DND-41 (cell line): Measurements from ENCODE around the gene GNS.

Experiments used
- ATAC-seq: fragments of 200-7000 bp; cut with Tn5 transposase; 3 replicates; pipeline ENCODE4 v1.9.1; 2021; ENCODE audit warnings: low read depth; ENCODE audit not compliant: insufficient read depth
- DNase-seq: peaks from one replicate; pipeline ENCODE4 v3.0.0-alpha.2; 2020
- H2AFZ ChIP-seq: 2 replicates; pipeline ENCODE4 v1.6.0; 2012; ENCODE audit warnings: low read depth, low read length
- H3K27ac ChIP-seq: 2 replicates; pipeline ENCODE4 v1.5.1; 2012; ENCODE audit warnings: low read length, inconsistent platforms
- H3K27me3 ChIP-seq: fragments of 200-600 bp; sonication (generic); 2 replicates; pipeline ENCODE4 v1.6.0; 2012; ENCODE audit warnings: low read length, mild to moderate bottlenecking, inconsistent platforms; ENCODE audit not compliant: insufficient read depth, poor library complexity
- H3K36me3 ChIP-seq: 2 replicates; pipeline ENCODE4 v1.5.1; 2012; ENCODE audit warnings: low read length, inconsistent platforms; ENCODE audit not compliant: insufficient read depth
- H3K4me1 ChIP-seq: 2 replicates; pipeline ENCODE4 v1.5.1; 2012; ENCODE audit warnings: mild to moderate bottlenecking, low read length; ENCODE audit not compliant: insufficient read depth
- H3K4me2 ChIP-seq: 2 replicates; pipeline ENCODE4 v1.6.0; 2012; ENCODE audit warnings: mild to moderate bottlenecking, moderate library complexity, low read length, inconsistent platforms; ENCODE audit not compliant: insufficient read depth
- H3K4me3 ChIP-seq, 2 experiments: fragments of 200-600 bp in 1 of 2; shearing (Covaris generic) in 1 of 2; 2 replicates each; pipeline ENCODE4 v1.5.1; 2012 to 2016; ENCODE audit warnings: inconsistent platforms in 2 of 2, low read length in 2 of 2, mild to moderate bottlenecking in 2 of 2, low read depth in 1 of 2, moderate library complexity in 1 of 2
- H3K79me2 ChIP-seq: 2 replicates; pipeline ENCODE4 v1.6.0; 2012; ENCODE audit warnings: low read length, inconsistent platforms; ENCODE audit not compliant: insufficient read depth
- H3K9ac ChIP-seq: 2 replicates; pipeline ENCODE4 v1.6.0; 2012; ENCODE audit warnings: low read depth, mild to moderate bottlenecking, inconsistent platforms, low read length, moderate library complexity
- H3K9me3 ChIP-seq: 2 replicates; pipeline ENCODE4 v1.5.1; 2012; ENCODE audit warnings: low read length, moderate library complexity, mild to moderate bottlenecking, inconsistent platforms; ENCODE audit not compliant: insufficient read depth, severe bottlenecking
- H4K20me1 ChIP-seq: 2 replicates; pipeline ENCODE4 v1.6.0; 2012; ENCODE audit warnings: low read length; ENCODE audit not compliant: insufficient read depth
- EZH2 ChIP-seq: IDR thresholded peaks from 3 replicates; pipeline ENCODE4 v1.6.1; 2012; ENCODE audit warnings: borderline replicate concordance, low read depth, mild to moderate bottlenecking, moderate library complexity, low read length, inconsistent platforms; ENCODE audit not compliant: severe bottlenecking
- TF ChIP-seq, protein P1 (sequence below): IDR thresholded peaks from 2 replicates; pipeline ENCODE4 v1.5.1; 2012; ENCODE audit warnings: borderline replicate concordance, low read length, moderate library complexity, mild to moderate bottlenecking; ENCODE audit not compliant: poor library complexity, severe bottlenecking; ENCODE audit errors: extremely low read depth

The GNS gene

DNA sequence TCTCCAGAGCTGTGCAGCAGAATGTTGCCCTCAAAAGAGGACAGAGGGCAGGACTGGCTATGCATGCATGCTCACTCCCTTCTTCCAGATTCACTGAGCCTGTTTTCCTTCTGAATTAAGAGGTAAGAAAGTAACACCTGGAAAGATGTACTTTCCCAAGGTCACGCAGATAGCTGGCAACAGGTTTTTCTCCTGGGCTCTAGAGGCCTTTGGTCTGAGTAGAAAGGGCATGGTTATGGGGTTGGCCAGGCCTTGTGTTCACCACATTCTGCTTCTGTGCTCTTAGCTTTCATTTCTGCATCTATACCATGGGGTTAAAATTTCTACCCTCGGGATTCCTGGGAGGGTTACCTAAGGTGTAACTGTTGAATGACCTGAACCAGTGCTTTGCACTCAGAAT, 91.4 kb downstream of the GNS start:
- H3K9me3 ChIP-seq: no peaks in the 10 kb centered on the region
- peaks cover 15% of the 10 kb centered on the region; the same call in 1 of the 2 replicates for H4K20me1 ChIP-seq
- H3K9ac ChIP-seq: no peak overlapping the region
- H2AFZ ChIP-seq: no peak overlapping the region
- no peak overlapping the region for H3K4me2 ChIP-seq
- ATAC-seq: no peak
- H3K4me3 ChIP-seq: no peak overlapping the region
- H3K79me2 ChIP-seq: peaks cover 70% of the 10 kb centered on the region
- DNase-seq: no peak
- TF ChIP-seq, protein P1, sequence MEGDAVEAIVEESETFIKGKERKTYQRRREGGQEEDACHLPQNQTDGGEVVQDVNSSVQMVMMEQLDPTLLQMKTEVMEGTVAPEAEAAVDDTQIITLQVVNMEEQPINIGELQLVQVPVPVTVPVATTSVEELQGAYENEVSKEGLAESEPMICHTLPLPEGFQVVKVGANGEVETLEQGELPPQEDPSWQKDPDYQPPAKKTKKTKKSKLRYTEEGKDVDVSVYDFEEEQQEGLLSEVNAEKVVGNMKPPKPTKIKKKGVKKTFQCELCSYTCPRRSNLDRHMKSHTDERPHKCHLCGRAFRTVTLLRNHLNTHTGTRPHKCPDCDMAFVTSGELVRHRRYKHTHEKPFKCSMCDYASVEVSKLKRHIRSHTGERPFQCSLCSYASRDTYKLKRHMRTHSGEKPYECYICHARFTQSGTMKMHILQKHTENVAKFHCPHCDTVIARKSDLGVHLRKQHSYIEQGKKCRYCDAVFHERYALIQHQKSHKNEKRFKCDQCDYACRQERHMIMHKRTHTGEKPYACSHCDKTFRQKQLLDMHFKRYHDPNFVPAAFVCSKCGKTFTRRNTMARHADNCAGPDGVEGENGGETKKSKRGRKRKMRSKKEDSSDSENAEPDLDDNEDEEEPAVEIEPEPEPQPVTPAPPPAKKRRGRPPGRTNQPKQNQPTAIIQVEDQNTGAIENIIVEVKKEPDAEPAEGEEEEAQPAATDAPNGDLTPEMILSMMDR: no peak
- TF ChIP-seq EZH2: no peak
- H3K4me1 ChIP-seq: peaks cover 54% of the 10 kb centered on the region
- no peaks in the 10 kb centered on the region for H3K27me3 ChIP-seq
- H3K36me3 ChIP-seq: no peaks in the 10 kb centered on the region
- H3K27ac ChIP-seq: peak overlapping the region; percentile 50

GRCh38 chr12:64666054-64666914, 92.9 kb downstream of the GNS start:
- Histone ChIP-seq H3K4me3 (no peak overlapping the region), H2AFZ (no peak overlapping the region), H4K20me1 (peaks cover 19% of the 10 kb centered on the region; the same call in 1 of the 2 replicates), H3K36me3 (no peaks in the 10 kb centered on the region), H3K79me2 (peaks cover 71% of the 10 kb centered on the region), H3K9me3 (no peaks in the 10 kb centered on the region), H3K27ac (no peak overlapping the region), H3K27me3 (no peaks in the 10 kb centered on the region), H3K4me2 (no peak overlapping the region), H3K9ac (no peak overlapping the region), H3K4me1 (peaks cover 41% of the 10 kb centered on the region)
- no peak for ATAC-seq
- TF ChIP-seq, protein P1: no peak
- TF ChIP-seq EZH2: no peak
- DNase-seq: no peak

- Histone ChIP-seq H3K27me3 (no peaks in the 10 kb centered on the region), H3K4me1 (peaks cover 33% of the 10 kb centered on the region), H3K36me3 (no peaks in the 10 kb centered on the region), H3K9ac (no peak overlapping the region), H3K9me3 (no peaks in the 10 kb centered on the region), H3K4me2 (no peak overlapping the region), H3K27ac (no peak overlapping the region), H2AFZ (no peak overlapping the region), H3K79me2 (peaks cover 70% of the 10 kb centered on the region), H3K4me3 (no peak overlapping the region), H4K20me1 (peaks cover 14% of the 10 kb centered on the region; the same call in 1 of the 2 replicates)
- DNase-seq (no peak), ATAC-seq (no peak)
- no peak for TF ChIP-seq EZH2
- TF ChIP-seq, protein P1: no peak
Measured at GRCh38 chr12:64665514-64665913, 93.7 kb downstream of the GNS start.
